HG02981 (cell line): ENCODE results near the gene RAB31.

ENCODE experiments used
- ATAC-seq: cut with Tn5 transposase; IDR thresholded peaks from one replicate; pipeline ENCODE4 v1.9.1; 2021; ENCODE audit warnings: mild to moderate bottlenecking, moderate library complexity; ENCODE audit not compliant: unreplicated experiment

The RAB31 gene

DNA sequence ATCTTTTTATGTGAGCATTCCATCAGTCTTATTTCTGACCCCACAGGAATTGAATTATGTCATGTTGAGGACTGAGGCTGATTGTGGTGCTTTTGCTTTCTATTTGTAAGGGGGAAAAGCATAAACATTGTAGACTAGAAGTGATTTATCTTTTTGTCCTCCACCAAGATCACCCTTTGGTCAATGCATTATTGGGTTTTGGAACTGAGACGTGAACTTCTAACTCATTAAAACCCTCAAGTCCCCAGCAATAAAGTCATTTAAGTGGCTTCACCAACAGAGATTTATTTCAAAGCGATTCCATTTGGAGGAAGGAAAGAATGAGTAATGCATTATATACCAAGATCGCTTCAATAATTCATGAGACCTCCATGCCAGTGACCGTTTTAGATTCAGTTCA is 102.2 kb downstream of the RAB31 start:
- no peak for ATAC-seq

DNA sequence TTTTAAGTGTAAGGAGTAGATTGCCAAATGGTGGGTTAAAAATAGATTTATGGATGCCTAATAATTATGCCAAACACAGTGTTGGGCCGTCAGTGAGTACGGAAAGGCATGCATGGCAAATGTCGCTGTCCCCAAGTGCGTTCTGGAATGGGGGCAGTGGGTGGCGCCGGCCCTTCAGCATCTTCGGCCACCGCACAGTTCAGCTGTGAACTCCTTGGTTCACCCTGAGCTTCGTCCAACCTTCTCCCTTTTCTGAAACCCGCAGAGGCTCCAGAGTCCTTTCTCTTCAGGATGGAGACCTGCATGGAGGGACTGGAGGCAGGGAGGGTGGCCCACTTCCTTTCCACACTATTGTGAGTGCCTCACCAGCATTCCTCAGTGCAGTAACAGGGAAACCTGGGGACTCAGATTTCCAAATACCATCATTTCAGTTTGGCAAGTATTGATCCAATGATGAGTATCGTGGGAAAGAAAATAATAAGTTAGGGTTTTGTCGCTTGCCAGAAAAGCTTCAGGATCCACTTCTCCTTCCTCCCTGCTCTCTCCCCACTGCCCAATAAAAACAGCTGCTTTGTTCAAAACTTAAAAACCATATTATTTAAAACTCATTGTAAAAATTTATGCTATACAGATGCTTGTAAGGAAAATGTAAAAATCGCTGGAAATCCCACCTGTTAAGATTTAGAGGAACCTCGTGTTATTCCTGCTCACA is 103.0 kb downstream of the RAB31 start:
- no peak for ATAC-seq

DNA sequence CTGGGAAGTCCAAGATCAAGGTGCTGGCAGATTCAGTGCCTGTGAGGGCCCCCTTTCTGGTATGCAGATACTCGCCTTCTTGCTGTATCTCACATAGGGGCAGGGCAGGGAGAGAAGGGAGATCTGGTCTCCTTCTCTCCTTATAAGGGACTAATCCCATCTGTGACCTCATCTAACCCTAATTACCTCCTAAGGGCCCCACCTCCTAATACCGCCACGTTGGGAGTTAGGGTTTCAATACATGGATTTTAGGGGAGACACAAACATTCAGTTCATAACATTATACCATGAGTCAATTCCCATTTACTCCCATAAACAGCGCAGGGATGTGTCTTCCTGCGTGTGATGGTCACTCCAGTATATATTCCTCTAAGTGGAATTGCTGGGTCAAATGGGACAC is 103.9 kb downstream of the RAB31 start:
- no peak for ATAC-seq

DNA sequence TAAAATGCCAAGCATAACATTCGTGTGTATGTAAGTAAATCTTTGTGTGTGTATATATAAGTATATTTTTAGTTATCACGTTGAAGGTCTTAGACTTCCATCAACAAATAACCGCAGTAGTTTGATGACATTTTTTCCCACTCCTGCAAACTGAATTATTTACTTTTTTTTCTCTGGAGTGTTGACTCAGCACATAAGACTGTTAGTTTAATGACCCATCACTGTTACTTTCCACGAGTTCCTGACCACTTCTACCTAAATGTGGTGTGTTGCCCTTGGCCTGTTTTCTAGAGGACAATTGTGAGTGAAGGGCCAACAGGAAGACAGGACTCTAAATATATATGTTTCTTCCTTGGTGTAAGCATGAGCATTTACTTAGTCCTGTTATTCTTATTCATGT is 106.3 kb downstream of the RAB31 start:
- no peak for ATAC-seq

DNA sequence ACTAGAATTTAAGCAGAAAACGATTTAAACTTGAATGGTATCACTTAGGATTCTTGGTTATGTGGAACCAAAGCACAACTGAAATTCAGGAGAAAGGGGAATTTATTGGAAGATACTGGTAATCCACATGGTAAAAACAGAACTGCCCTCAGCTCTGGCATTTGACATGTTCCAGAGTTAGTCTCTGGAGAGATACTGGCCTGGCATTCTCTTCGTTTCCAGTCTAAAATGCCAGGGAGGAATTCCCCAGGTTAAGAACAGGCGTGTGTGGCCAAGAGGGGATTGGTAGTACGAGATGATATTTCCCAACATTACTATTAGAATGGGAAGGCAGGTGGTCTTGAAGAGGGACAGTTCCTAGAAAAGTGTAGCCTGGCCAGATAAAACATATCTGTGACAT is 109.2 kb downstream of the RAB31 start:
- ATAC-seq: no peak

DNA sequence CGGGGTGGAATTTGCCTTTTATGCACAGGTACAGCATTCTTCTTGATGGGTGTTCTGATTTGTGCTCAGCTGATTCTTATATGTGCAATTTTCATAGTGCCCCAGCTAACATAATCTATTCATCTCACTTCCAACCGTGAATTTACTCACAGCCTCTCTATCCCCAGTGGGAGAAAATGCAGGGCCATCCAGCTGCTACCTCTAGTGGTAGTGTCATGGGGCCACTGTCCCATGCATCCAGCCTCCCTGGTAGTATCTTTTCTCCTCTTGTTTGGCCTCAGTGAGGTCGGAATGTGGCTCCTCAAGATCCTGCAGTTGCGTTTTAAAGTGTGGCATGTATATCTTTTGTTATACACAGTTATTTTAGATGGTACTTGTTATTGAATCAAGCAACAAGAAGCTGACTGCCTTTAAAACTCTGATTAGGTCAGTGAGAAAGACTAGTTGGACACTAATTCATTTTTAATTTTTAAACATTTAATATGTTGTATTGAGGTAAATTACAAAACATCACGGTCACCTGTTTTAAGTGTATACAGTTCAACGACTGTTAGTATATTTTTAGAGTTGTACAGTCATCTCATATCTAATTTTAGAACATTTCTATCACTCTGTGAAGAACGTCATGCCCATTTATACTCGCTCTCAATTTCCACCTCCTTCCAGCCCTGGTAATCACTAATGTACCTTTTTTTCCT is 109.8 kb downstream of the RAB31 start:
- no peak for ATAC-seq

DNA sequence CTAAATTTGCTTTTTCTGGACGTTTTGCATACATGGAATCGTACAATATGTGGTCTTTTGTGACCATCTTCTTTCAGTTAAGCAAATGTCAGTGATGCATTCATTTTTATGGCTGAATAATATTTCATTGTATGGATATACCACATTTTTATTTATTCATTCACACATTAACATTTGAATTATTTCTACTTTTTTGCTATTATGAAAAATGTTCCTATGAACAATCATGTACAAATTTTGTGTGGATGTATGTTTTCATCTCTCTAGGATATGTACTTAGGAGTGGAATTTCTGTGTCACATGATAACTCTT is 110.3 kb downstream of the RAB31 start:
- no peak for ATAC-seq

DNA sequence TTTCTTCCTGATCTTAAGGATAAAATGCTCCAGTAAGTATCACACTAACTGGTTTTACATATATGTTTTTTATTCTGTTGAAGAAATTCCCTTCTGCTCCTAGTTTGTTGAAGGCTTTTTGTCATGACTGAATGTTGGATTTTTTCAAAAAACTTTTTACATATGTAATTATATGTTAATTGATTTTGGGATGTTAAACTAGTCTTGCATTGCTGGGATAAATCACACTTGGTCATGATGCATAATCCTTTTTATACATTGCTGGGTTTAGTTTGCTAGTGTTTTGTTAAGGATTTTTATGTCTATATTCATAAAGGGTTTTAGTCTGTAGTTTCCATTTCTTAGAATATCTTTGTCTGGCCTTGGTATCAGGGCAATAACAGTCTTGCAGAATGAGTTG is 112.0 kb downstream of the RAB31 start:
- no peak for ATAC-seq

DNA sequence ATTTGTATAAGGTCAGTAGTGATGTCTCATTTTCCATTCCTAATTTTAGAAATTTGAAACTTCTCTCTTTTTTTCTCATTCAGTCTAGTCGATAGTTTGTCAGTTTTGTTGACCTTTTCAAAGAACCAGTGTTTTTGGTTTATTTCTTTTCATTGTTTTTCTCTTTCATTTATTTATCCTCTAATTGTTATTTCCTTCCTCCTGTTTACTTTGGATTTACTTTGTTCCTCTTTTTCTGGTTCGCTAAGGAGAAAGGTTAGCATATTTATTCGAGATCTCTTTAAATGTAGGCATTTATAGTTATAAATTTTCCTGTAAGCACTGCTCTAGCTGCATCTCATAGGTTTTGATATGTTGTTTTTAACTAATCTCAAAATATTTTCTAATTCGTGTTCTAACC is 112.6 kb downstream of the RAB31 start:
- ATAC-seq: no peak

DNA sequence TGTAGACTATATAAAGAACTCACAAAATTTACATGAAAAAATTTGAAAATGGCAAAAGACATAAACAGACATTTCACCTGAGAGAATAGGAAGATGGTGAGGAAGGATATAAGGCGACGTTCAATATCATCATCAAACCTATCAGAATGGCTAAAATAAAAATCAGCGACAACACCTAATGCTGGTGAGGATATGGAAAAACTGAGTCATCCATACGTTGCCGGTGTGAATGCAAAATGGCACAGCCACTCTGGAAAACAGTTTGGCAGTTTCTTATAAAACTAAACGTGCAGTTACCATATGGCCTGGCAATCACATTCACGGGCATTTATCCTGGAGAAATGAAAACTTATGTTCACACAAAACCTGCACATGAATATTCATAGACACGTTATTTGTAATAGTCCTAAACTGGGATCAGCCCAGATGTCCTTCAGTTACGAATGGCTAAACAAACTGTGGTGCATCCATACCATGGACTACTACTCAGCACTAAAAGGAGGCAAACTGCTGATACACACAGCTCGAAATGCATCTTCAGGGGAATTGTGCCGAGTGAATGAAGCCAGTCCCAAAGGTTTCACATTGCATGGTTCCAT is 114.6 kb downstream of the RAB31 start:
- ATAC-seq: no peak

DNA sequence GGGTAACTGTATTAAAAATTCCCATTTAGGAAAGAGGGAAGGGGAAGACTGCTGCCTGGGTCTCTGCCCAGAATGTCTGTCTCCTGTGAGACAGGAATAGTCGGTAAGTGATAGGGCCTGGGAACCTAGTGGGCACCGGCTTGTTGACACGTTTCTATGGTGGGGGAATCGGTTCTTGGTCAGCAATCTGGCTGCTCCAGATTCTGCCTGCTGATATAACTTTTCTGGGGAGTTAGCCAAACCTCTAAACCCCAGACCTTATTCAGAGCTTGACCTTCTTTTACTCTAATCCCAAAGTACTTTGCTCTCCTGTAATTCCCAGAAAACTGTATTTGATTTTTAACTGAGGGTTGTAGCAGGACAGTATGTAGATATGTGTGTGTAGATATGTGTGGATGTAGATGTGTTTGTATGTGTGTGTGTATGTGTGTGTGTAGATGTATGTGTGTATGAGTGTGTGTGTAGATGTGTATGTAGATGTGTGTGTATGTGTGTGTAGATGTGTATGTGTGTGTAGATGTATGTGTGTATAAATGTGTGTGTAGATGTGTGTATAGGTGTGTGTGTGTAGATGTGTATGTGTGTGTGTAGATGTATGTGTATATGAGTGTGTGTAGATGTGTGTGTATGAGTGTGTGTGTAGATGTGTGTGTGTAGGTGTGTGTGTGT is 115.8 kb downstream of the RAB31 start:
- no peak for ATAC-seq

DNA sequence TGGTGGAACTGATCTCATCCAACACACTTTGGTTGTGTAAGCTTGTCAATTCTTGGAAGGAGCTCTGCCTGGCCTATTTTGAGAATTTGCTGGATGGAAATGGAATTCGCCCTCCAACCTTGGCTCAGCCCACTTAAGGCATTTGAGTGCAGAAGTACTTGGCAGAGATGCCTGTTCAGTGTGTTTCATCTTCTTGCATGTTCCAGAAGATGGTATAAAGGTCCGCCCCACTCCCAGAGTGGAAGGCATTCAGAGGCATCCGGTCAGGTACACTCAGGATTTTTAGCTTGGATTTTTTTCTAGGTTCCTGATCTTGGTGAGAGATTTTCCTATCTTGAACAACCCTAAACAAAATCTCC is 116.4 kb downstream of the RAB31 start:
- ATAC-seq: no peak

DNA sequence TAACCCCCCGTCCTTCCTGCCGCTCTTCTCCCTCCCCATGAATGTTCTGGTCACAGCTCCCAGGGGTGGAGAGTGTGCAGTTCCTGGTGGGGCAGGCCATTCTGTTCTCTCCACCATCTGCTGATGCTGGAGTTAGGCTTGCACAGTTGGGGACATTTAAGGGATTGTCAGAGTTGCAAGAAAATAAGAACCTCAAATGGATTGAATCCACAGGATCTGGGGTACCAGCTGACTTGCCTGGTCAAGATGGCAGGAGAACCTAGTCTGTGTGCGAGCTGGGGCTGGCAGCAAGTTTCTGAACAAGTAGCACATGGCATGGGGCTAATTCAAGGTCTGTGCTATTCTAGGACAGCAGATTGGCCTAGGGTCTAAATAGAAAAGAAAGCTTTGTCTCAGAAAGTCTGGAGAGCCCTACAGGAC is 116.9 kb downstream of the RAB31 start:
- no peak for ATAC-seq

DNA sequence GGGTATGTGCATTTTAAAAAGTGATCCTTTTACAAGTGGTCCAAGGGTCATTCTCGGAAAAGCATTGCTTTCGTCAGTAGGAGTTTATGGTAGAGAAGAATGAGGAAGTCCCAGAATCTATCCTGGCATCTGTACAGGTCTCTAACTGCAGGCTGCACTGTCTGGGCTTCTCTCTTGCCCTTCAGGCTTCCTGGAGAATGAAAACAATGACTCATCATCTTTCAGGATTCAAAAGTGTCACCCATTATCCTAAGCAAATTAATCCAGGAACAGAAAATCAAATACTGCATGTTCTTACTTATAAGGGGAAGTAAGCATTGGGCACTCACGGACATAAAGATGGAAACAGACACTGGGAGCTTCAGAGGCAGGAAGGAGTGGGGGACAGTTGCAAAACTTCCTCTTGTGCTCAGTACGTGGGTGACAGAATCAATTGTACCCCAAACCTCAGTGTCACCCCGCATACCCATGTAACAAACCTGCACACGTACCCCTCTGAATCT is 117.5 kb downstream of the RAB31 start:
- no peak for ATAC-seq

DNA sequence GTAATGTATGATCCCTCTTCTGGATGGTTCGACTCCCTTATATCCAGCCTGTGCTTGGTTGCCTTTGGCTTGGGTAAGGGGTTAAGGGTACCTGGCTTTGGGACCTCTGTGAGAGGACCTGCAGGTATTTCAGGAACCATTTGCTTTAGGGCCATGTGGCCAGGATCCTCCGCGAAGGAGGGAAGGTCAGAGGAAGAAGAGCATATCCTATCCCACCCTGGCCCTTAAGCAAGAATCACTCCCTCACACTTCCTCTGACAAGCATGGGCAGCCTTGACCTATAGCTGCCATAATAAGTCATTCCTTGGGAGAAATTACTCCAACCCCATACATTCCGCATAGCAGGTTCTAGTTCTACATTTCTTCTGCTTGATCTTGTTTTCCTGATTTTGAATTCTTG is 118.6 kb downstream of the RAB31 start:
- no peak for ATAC-seq

DNA sequence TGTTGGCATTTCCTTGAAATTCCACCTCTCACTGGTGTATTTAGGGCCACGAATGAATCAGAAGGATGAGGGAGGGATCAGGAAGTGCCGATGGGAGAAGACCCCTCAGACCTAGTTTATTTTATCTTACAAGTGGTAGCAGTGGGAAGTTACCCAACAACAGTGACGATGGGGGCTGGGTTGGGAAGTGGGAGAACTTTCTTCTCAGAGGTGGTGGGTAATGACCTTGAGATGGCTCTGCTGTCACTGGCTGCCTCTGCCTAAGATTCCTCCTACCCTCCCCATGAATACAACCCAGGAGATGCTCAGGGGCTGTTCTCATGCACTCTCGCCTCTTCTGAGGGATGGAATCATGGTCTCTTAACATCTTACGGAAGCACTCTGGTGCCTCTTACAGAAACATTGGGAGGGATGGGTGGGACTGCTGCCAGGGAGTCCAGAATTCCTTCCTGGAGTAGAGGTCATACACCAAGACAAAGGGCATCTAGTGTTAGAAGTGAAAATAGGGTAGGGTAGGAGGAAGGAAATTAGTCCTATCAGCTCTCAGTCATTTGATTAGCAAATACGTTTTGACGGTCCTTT is 119.2 kb downstream of the RAB31 start:
- no peak for ATAC-seq

DNA sequence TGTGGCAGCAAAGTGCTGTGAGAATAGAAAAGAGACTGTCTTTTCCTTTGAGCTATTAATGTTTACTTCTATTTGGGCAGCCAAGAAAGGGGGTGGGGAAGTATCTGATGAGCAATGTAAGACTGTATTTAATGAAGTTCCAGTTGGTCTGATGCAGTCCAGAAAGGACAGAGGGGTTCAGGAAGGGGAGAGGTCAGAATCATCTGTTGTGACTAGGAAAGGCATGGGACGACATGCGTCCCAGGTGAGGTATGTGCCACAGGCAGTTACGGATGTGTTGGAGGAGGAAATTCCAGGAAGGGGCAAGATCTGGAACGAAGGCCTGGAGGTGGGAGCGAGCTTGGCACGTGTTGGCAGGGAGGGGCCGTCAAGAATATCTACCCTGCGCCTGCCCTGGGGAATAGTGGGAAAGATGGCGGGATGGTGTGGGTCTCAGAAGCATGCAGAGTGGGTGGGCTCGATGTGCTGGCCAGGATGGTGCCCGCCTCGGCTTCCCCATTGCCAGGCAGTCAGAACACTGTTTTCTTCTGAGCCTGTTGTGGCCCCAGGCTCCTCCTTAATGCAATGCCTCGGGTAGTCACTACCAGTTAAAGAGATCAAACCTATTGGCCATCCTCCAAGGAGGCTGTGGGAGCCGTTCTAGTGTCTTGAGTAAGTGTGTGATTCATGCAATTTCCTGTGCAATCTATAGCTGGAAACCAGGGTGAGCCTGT is 119.8 kb downstream of the RAB31 start:
- ATAC-seq: no peak

DNA sequence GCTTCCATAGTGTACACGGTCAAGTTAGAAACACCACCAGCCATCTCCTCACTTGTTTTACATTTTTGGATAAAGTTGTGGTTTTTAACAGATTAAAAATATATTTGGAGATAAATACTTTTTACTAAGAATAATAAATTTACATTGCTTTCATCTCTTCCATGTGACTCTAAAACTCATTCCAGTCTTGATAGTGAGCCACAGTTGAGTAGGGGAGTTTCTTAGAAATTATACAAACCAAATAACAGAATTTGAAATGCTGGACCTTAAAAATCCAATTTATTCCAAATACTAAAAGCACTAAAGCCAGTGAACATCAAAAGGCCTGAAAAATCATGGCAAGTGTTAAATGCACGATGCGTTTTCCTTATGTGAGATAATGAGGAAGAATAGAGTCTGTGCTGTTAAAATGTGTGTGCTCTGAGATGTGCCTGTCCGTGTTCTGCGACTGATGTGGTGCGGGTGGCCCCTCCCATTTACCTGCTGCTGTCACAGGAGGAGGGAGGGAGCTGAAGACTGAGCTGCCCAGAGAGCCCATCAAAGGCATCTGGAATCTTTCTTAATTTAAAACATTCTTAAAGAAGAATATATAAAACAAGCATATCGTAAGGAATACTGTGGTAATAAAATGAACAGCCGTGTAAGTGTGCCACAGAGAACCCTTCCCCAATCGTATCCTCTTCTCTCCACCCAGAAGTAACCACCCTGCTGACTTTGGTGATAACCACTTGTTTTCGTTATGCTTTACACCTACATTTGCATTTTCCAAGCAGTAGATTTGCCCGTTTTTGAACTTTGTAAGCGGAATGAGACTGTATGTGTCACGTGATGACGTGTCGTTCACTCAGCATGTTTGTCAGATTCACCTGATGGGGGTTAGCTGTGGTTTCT is 120.7 kb downstream of the RAB31 start:
- no peak for ATAC-seq

DNA sequence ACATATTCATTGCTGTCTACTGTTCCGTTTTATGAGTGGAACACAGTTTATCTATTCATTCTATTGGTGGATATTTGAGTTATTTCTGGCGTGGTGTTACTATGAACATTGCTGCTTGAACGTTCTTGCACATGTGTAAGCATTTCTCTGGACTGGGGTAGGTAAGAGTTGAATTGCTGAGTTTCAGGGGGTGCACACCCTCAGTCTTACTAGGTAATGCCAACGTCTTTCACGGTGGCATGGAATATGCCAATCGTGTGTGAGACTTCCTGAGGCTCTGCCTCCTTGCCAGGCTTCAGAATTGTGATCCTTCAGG is 121.3 kb downstream of the RAB31 start:
- ATAC-seq: no peak
